ENCODE results near the gene NBDY.

NBDY gene

GRCh38 chrX:56787734-56788152 is 58.7 kb downstream of the NBDY start:
- no peak for DNase-seq

- DNase-seq, result no peak
Observed at GRCh38 chrX:56788229-56788628, 59.2 kb downstream of the NBDY start.

- DNase-seq, result no peak
Observed at GRCh38 chrX:56788717-56789122, 59.7 kb downstream of the NBDY start.

- no peak for DNase-seq
Observed at GRCh38 chrX:56789518-56790070, 60.6 kb downstream of the NBDY start.

- DNase-seq, result no peak
Observed at GRCh38 chrX:56790778-56791177, 61.7 kb downstream of the NBDY start.

- no peak for DNase-seq
Observed at GRCh38 chrX:56791456-56791855, 62.4 kb downstream of the NBDY start.

GRCh38 chrX:56792270-56793111 is 63.4 kb downstream of the NBDY start:
- DNase-seq, result no peak

- DNase-seq, result no peak
Observed at GRCh38 chrX:56793112-56793430, 64.0 kb downstream of the NBDY start.

GRCh38 chrX:56793521-56794320 is 64.7 kb downstream of the NBDY start:
- DNase-seq, result no peak

- DNase-seq, result no peak
Observed at GRCh38 chrX:56794404-56795230, 65.6 kb downstream of the NBDY start.

- no peak for DNase-seq
Observed at GRCh38 chrX:56795309-56795868, 66.3 kb downstream of the NBDY start.

- DNase-seq, result no peak
Observed at GRCh38 chrX:56796641-56797395, 67.8 kb downstream of the NBDY start.

- DNase-seq, result no peak
Observed at GRCh38 chrX:56797574-56798338, 68.7 kb downstream of the NBDY start.

- DNase-seq, result no peak
Observed at GRCh38 chrX:56798339-56798711, 69.3 kb downstream of the NBDY start.

GRCh38 chrX:56798866-56799758 is 70.1 kb downstream of the NBDY start:
- no peak for DNase-seq

GRCh38 chrX:56800307-56800706 is 71.3 kb downstream of the NBDY start:
- DNase-seq, result no peak

GRCh38 chrX:56800801-56801200 is 71.8 kb downstream of the NBDY start:
- no peak for DNase-seq

GRCh38 chrX:56802428-56802827 is 73.4 kb downstream of the NBDY start:
- no peak for DNase-seq

GRCh38 chrX:56802921-56803849 is 74.1 kb downstream of the NBDY start:
- no peak for DNase-seq

Measured in NCI-H1930 (cell line).